ENCODE data around the gene NCMAP.
"Not testable (repeated sequence)": the region's sequence is repeated elsewhere in the genome, so short reads cannot be mapped to it uniquely, and the experiment has no call there.

NCMAP gene

DNA sequence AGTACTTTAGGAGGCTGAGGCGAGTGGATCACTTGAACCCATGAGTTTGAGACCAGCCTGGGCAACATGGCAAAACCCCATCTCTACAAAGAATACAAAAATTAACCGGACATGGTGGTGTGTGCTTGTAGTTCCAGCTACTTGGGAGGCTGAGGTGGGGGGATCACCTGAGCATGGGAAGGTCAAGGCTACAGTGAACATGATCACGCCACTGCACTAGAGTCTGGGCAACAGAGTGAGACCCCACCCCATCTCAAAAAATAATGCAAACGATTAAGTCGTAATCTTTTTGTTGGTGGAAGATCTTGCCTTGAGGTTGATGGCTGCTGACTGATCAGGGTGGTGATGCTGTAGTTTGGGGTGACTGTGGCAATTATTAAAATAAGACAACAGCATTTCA is 47.0 kb upstream of the NCMAP start:
- Histone ChIP-seq H3K4me1 (ENCODE audit: control insufficient read depth, low read length) (peaks cover 27% of the 10 kb centered on the region), H4K20me1 (ENCODE audit: control insufficient read depth, insufficient read depth, low read depth, low read length) (no peaks in the 10 kb centered on the region; the same call in 1 of the 2 replicates), H3K36me3 (ENCODE audit: control insufficient read depth, low read length) (peaks cover 3% of the 10 kb centered on the region; the same call in 1 of the 2 replicates), H3K4me3 (ENCODE audit: low read length) (no peak overlapping the region), H3K9me2 (replicated peaks; ENCODE audit: control insufficient read depth, low read length) (no peaks in the 10 kb centered on the region), H3K27ac (ENCODE audit: low read depth, low read length) (no peak overlapping the region), H3F3A (ENCODE audit: control insufficient read depth, insufficient read depth) (peaks cover 4% of the 10 kb centered on the region; the same call in 1 of the 2 replicates), H3K4me2 (ENCODE audit: low read length) (no peak overlapping the region), H3K27me3 (ENCODE audit: control insufficient read depth, low read length) (no peaks in the 10 kb centered on the region), H3K79me2 (ENCODE audit: control insufficient read depth, low read length) (peaks cover 26% of the 10 kb centered on the region), H3K9me3 (ENCODE audit: control insufficient read depth, insufficient read depth, low read length) (no peaks in the 10 kb centered on the region)
- TF ChIP-seq, protein P1, sequence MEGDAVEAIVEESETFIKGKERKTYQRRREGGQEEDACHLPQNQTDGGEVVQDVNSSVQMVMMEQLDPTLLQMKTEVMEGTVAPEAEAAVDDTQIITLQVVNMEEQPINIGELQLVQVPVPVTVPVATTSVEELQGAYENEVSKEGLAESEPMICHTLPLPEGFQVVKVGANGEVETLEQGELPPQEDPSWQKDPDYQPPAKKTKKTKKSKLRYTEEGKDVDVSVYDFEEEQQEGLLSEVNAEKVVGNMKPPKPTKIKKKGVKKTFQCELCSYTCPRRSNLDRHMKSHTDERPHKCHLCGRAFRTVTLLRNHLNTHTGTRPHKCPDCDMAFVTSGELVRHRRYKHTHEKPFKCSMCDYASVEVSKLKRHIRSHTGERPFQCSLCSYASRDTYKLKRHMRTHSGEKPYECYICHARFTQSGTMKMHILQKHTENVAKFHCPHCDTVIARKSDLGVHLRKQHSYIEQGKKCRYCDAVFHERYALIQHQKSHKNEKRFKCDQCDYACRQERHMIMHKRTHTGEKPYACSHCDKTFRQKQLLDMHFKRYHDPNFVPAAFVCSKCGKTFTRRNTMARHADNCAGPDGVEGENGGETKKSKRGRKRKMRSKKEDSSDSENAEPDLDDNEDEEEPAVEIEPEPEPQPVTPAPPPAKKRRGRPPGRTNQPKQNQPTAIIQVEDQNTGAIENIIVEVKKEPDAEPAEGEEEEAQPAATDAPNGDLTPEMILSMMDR (IDR thresholded peaks at IDR 0.05; ENCODE audit: low read depth, low read length, poor library complexity, severe bottlenecking) = no peak

DNA sequence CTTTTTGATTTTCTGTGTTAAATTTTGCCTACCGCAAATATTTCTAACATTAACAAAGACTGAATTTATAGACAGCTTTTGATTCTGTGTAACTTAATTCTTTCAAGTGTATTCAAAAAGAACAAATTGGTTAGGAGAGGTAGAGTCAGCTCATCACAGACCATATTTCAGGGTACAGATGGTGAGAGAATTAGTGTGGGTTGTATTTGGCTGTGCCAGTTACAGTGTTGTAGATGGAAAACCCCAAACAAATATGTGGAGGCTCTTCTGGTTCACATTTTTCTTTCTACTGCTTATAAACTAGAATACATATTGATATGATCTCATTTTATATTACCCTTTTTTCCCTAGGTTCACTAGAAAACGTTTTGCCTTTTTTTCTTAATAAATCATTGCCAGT is 42.2 kb upstream of the NCMAP start:
- Histone ChIP-seq H3K4me1 (ENCODE audit: control insufficient read depth, low read length) (no peaks in the 10 kb centered on the region), H3K4me3 (ENCODE audit: low read length) (no peak overlapping the region), H3K9me2 (replicated peaks; ENCODE audit: control insufficient read depth, low read length) (no peaks in the 10 kb centered on the region), H3K79me2 (ENCODE audit: control insufficient read depth, low read length) (no peaks in the 10 kb centered on the region), H4K20me1 (ENCODE audit: control insufficient read depth, insufficient read depth, low read depth, low read length) (no peaks in the 10 kb centered on the region), H3K27ac (ENCODE audit: low read depth, low read length) (no peak overlapping the region), H3F3A (ENCODE audit: control insufficient read depth, insufficient read depth) (0 out of 2 replicates have a peak, but pooled peaks cover 6% of the 10 kb centered on the region), H3K27me3 (ENCODE audit: control insufficient read depth, low read length) (no peaks in the 10 kb centered on the region), H3K4me2 (ENCODE audit: low read length) (no peak overlapping the region), H3K36me3 (ENCODE audit: control insufficient read depth, low read length) (no peaks in the 10 kb centered on the region), H3K9me3 (ENCODE audit: control insufficient read depth, insufficient read depth, low read length) (no peaks in the 10 kb centered on the region)
- TF ChIP-seq, protein P1 (IDR thresholded peaks at IDR 0.05; ENCODE audit: low read depth, low read length, poor library complexity, severe bottlenecking) = no peak
- no peak for TF ChIP-seq EZH2phosphoT487 (IDR thresholded peaks at IDR 0.05; ENCODE audit: borderline replicate concordance, low read length)

DNA sequence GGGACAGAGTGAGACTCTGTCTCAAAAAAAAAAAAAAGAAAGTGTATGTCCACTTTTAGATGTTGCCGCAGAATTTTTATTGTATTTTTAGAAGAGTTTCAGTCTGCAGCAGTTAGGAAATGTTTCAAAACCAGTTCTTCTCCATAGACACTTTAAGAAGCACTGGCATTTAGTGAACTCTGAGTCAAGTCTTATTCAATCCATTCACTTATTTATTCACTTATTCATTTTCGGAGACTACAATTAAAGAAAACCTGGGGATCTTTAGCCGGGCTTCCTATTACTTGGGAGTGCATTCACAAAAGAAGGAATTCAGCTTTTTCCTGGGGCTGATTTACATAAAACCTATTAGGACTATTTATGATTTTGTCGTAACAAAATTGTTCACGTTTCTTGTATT is 40.9 kb upstream of the NCMAP start:
- Histone ChIP-seq H3K9me3 (ENCODE audit: control insufficient read depth, insufficient read depth, low read length) (no peaks in the 10 kb centered on the region), H3K27me3 (ENCODE audit: control insufficient read depth, low read length) (no peaks in the 10 kb centered on the region), H3K79me2 (ENCODE audit: control insufficient read depth, low read length) (no peaks in the 10 kb centered on the region), H3K27ac (ENCODE audit: low read depth, low read length) (no peak overlapping the region), H3K4me2 (ENCODE audit: low read length) (no peak overlapping the region), H3F3A (ENCODE audit: control insufficient read depth, insufficient read depth) (0 out of 2 replicates have a peak, but pooled peaks cover 6% of the 10 kb centered on the region), H3K4me1 (ENCODE audit: control insufficient read depth, low read length) (no peaks in the 10 kb centered on the region), H3K4me3 (ENCODE audit: low read length) (no peak overlapping the region), H3K9me2 (replicated peaks; ENCODE audit: control insufficient read depth, low read length) (no peaks in the 10 kb centered on the region), H3K36me3 (ENCODE audit: control insufficient read depth, low read length) (no peaks in the 10 kb centered on the region), H4K20me1 (ENCODE audit: control insufficient read depth, insufficient read depth, low read depth, low read length) (no peaks in the 10 kb centered on the region)
- no peak for TF ChIP-seq EZH2phosphoT487 (IDR thresholded peaks at IDR 0.05; ENCODE audit: borderline replicate concordance, low read length)
- TF ChIP-seq, protein P1 (IDR thresholded peaks at IDR 0.05; ENCODE audit: low read depth, low read length, poor library complexity, severe bottlenecking) = no peak

DNA sequence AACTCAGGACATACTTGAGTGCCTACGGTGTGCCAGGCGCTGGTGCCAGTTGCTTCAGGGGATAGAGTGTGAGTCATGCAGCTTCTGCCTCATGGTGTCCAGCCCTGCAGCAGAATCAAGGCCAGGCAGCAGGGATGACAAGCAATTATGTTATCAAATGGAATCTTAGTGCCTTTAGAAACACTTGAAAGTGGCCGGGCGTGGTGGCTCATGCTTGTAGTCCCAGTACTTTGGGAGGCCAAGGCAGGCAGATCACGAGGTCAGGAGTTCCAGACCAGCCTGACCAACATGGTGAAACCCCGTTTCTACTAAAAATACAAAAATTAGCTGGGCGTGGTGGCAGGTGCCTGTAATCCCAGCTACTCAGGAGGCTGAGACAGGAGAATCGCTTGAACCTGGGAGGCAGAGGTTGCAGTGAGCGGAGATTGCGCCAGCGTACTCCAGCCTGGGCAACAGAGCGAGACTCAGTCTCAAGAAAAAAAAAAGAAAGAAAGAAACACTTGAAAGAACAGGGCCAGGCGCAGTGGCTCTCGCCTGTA is 40.1 kb upstream of the NCMAP start:
- H3K79me2 ChIP-seq (ENCODE audit: control insufficient read depth, low read length); H3K27me3 ChIP-seq (ENCODE audit: control insufficient read depth, low read length); H3K4me2 ChIP-seq (ENCODE audit: low read length); H3K27ac ChIP-seq (ENCODE audit: low read depth, low read length); H3K4me1 ChIP-seq (ENCODE audit: control insufficient read depth, low read length); H4K20me1 ChIP-seq (ENCODE audit: control insufficient read depth, insufficient read depth, low read depth, low read length); H3K4me3 ChIP-seq (ENCODE audit: low read length); H3K9me2 ChIP-seq (replicated peaks; ENCODE audit: control insufficient read depth, low read length); H3K9me3 ChIP-seq (ENCODE audit: control insufficient read depth, insufficient read depth, low read length); H3K36me3 ChIP-seq (ENCODE audit: control insufficient read depth, low read length); H3F3A ChIP-seq (ENCODE audit: control insufficient read depth, insufficient read depth): not testable (repeated sequence)
